Inferior parietal cortex (tissue), 1 donor: ENCODE data around the gene SEMA7A.
"Not testable (repeated sequence)": the region's sequence is repeated elsewhere in the genome, so short reads cannot be mapped to it uniquely, and the experiment has no call there.

Experiments used
- DNase-seq: peaks from one replicate; pipeline ENCODE4 v3.0.0-alpha.2; 2016; ENCODE audit errors: extremely low spot score

SEMA7A gene, protein sequence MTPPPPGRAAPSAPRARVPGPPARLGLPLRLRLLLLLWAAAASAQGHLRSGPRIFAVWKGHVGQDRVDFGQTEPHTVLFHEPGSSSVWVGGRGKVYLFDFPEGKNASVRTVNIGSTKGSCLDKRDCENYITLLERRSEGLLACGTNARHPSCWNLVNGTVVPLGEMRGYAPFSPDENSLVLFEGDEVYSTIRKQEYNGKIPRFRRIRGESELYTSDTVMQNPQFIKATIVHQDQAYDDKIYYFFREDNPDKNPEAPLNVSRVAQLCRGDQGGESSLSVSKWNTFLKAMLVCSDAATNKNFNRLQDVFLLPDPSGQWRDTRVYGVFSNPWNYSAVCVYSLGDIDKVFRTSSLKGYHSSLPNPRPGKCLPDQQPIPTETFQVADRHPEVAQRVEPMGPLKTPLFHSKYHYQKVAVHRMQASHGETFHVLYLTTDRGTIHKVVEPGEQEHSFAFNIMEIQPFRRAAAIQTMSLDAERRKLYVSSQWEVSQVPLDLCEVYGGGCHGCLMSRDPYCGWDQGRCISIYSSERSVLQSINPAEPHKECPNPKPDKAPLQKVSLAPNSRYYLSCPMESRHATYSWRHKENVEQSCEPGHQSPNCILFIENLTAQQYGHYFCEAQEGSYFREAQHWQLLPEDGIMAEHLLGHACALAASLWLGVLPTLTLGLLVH

GRCh38 chr15:74433592-74434262 lies at the start of gene SEMA7A:
SEMA7A (minus strand) TSS chr15:74433958; CDS start chr15:74433918, 40 bp downstream.
- peak; percentile 74 for DNase-seq

GRCh38 chr15:74482661-74483060 lies 48.9 kb upstream of the SEMA7A start:
- DNase-seq: no peak

GRCh38 chr15:74480364-74480763 lies 46.6 kb upstream of the SEMA7A start:
- DNase-seq: not testable (repeated sequence)

DNA sequence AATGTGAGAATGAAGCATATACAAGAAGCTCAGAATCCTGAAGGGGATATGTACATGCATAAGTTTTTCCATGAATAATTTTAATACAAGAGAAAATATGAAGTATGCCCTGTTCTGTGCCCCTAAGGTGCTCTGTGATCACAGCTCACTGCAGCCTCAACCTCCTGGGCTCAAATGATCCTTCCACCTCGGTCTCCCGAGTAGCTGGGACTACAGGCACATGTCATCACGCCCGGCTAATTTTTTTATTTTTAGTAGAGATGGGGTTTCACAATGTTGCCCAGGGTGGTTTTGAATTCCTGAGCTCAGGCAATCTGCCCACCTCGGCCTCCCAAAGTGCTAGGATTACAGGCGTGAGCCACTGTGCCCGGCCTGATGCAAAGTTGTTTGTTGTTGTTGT lies 37.9 kb upstream of the SEMA7A start:
- DNase-seq: not testable (repeated sequence)

GRCh38 chr15:74470631-74471395 lies 37.1 kb upstream of the SEMA7A start:
- DNase-seq: no peak

GRCh38 chr15:74468341-74469032 lies 34.7 kb upstream of the SEMA7A start:
- DNase-seq: no peak

GRCh38 chr15:74466570-74466969 lies 32.8 kb upstream of the SEMA7A start:
- DNase-seq: no peak

DNA sequence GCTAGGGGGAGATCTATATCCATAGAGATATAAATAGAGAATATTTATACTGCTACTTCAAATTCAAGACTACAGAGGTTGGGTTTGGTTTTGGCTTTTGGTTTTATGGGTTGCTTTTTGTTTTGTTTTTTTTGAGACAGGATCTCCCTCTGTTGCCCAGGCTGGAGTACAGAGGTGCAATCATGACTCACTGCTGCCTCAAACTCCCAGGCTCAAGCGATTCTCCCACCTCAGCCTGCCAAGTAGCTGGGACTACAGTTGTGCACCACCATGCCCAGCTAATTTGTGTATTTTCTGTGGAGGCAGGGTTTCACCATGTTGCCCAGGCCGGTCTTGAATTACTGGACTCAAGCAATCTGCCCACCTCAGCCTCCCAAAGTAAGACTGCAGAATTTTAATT lies 31.1 kb upstream of the SEMA7A start:
- no peak for DNase-seq

GRCh38 chr15:74464216-74464615 lies 30.5 kb upstream of the SEMA7A start:
- no peak for DNase-seq

DNA sequence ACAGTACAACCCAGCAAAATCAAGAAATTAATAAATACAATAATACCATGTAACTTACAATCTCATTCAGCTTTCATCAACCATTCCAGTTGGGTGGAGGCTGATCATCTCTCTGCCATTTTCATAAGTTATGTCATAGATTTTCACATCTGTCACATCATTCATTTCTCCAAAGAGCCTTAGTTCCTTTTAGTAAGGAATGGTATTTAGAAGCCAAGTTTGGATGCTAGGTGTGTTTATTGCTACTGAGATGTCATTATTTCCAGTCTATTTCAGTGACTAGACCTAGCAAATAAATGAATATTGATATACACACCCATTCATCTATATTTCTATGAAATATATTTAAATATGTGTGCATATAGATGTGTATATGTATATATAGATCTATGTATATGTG lies 29.9 kb upstream of the SEMA7A start:
- no peak for DNase-seq

DNA sequence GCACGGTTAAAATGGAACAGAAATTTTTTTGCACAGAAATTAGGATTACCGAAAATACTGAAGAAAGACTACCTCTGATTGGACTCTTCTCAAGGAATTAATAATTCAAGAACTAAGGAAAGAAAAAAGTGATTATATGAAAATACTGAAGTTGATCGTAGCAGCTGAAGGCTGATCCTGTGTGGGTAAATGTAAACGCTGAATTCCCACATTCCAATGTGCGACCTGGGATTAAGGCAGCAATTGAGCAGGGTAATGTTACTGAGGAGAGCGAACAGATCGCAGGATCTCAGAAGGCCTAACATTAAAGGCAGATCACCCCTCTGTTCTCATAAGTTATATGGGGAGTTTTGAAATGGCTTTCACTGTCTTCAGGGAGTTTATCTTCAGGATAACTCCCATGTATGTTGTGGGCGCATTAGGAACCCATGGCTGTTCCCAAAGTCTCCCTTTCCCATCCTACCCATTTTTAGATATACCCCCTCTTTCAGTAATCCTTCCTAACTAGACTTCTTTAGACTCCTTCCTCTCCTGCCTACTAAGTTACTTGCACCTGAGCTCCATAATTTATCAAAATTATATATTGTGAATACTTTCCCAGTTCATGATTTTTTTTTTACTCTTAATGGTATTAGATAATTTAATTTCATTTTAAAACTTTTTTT lies 28.2 kb upstream of the SEMA7A start:
- no peak for DNase-seq

- DNase-seq: peak; percentile 97
Measured at GRCh38 chr15:74460871-74461846, 27.4 kb upstream of the SEMA7A start, which contains the start of gene UBL7. UBL7 (minus strand) TSS chr15:74461160; CDS start chr15:74458867, 2,293 bp downstream.

DNA sequence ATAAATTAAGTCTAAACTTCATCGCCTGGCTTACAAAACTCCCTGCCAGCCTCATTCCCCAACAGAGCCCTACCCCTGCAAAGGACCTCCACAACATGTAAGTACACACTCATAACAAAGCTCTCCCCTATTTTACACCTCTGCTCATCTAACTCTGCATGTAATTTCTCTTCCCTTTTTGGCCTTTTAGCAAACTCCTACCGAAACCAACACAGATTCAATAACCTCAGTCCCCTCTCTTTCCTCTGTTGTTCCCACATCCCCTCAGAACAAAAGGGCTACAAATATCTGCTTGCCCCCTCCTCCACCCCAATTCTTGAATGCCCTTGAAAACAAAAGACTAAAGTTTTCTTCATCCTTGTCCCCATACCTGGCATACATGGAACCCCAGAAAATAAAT lies 26.5 kb upstream of the SEMA7A start:
- no peak for DNase-seq

GRCh38 chr15:74459798-74460197 lies 26.0 kb upstream of the SEMA7A start:
- DNase-seq: not testable (repeated sequence)

DNA sequence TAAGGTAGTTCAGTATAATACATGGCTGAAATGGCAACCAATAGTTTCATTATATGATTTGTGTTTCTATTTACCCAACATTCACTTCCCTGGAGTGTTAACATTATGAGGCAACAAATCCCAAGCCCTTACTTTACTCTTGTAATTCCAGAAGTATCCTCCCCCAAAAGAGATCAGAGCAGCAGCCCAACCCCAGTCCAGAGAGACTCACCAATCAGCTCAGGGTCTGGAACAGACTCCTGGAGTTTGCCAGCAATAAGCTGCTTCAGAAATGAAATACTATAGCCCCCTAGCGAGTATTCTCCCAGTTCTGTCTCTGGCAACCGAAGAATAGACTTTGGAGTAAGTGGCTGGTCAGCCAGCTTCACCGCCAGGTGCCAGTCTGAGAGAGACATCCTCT lies 24.7 kb upstream of the SEMA7A start:
- no peak for DNase-seq

DNA sequence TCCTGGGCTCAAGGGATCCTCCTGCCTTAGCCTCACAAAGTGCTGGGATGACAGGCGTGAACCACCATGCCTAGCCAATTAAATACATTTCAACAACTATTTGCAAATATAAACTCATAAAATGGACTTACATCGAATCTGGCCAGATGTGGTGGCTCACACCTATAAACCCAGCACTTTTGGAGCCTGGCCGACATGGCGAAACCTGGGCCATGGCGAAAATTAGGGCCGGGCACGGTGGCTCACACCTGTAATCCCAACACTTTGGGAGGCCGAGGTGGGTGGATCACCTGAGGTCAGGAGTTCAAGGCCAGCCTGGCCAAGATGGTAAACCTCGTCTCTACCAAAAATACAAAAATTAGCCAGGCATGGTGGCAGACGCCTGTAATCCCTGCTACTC lies 23.3 kb upstream of the SEMA7A start:
- DNase-seq: not testable (repeated sequence)

DNA sequence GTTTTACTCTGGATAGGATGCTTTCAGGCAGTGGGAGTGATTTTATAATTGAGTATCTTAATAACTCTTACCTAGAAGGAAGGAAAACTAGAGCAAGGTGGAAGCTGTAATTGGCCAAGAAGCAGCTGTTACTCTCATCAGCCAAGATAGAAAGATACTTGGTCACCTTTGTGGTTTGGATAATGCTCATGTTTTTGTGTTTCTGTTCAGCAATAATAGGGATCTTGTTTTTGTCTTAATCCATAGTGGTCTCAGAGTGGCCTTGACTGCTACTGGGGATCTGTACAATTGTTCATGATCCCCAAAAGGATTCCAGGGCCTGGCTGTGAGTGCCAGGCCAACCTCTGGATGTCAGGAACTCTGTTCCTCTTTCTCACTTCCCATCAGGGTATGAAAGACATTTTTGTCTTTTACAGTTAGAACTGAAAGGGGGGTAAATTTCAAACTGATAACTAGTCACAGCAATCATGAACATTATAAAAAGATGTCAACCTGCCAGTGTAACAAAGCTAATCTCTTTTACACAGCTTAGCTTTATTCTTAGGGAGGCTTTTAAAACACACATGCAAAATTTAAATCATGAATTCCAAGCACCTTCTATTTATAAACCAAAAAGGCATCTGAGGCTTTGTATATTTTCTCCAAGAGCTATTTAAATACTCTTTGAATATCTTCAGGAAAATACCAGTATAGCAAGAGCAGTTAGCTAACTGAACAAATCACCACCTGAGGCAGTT lies 21.2 kb upstream of the SEMA7A start:
- no peak for DNase-seq

- no peak for DNase-seq
Measured at GRCh38 chr15:74453925-74454763, 20.4 kb upstream of the SEMA7A start.
